Heart left ventricle (tissue), 13 donors: Measurements from ENCODE around the gene RPF1.

Experiments
- CTCF ChIP-seq, 12 donors: fragments of 200-600 bp; sonication (generic) in 4 of 12; IDR thresholded peaks; one replicate each; pipeline versions ENCODE4 v1.5.0 to v1.8.0; 2018 to 2022; ENCODE audit warnings: antibody characterized with exemption in 12 of 12, mild to moderate bottlenecking in 5 of 12
- POLR2A ChIP-seq, 2 donors: fragments of 450-650 bp; IDR thresholded peaks; one replicate each; pipeline ENCODE4 v1.6.1; 2017; ENCODE audit warnings: antibody characterized with exemption in 2 of 2, mild to moderate bottlenecking in 2 of 2, moderate library complexity in 2 of 2
- donor health status: ischemic (EF 13 %, LVEDD 7.1; RV severe dilation, severe dysfunction).
- donor health status: DM: no; HTN: yes; CAD: no.
- donor health status: DM: no; HTN: no; CAD: no.
- donor health status: ischemic (EF 25% LVEDD 6.9; RV normal size, moderate dysfunction).
- donor health status: ischemic (EF 25% LVEDD 5.7; RV mildly dilated, moderate dysfunction).
- donor health status: ischemic (EF 35%, LVEDD 5.7; RV mildly dilated, moderate dysfunction).
- donor health status: nonischemic (EF 11% LVEDD 7.7; RV severe dilation, severe dysfunction).
- donor health status: DM: yes; HTN: yes; CAD: no.
- donor health status: PGD.
- donor health status: ischemic (EF 29% LVEDD 5.4; RV normal size, mild dysfunction).
- donor health status: nonischemic (EF 23%, LVEDD 6.1; RV moderate dilation, normal function).

GRCh38 chr1:84489766-84490165, 10.7 kb downstream of the RPF1 start:
- TF ChIP-seq POLR2A (IDR thresholded peaks at IDR 0.05) = no peak
- no peak for TF ChIP-seq CTCF (IDR thresholded peaks at IDR 0.05)
